Airway epithelial cell (primary cell): ENCODE results near the gene ADGRL1. TPM values are rescaled to one million over a fixed set of nuclear protein-coding genes. Genes with fewer than 3 reads are reported as not detected.

Experiments used
- total RNA-seq: library from RNA; depleted of rRNA; stranded (reverse); fragments of >200 nt; gene quantifications from 2 replicates; pipeline ENCODE4 v1.2.3, GENCODE V29; 2015

ADGRL1 gene
- 10.1 and 16.3 TPM in 2 replicates for total RNA-seq

GRCh38 chr19:14205452-14206287 is at the start of gene ADGRL1:
ADGRL1 (minus strand) TSS chr19:14206169; CDS start chr19:14183602, 22,567 bp downstream.

GRCh38 chr19:14136509-14137281 is 69.3 kb downstream of the ADGRL1 start, which contains the start of gene ASF1B:
ASF1B (minus strand) TSS chr19:14136589; CDS start chr19:14136456, 133 bp downstream.

GRCh38 chr19:14117668-14118164 is 88.3 kb downstream of the ADGRL1 start, which contains the start of gene PRKACA:
PRKACA (minus strand) TSS chr19:14117762; CDS start chr19:14117547, 215 bp downstream.

Other genes with a start within 250 kb of the ADGRL1 start
- gene RFX1, start 199.8 kb downstream of the ADGRL1 start, total RNA-seq: 4.2 and 5.6 TPM in 2 replicates
- not detected in 2 replicates for gene RLN3, start 178.0 kb downstream of the ADGRL1 start, total RNA-seq
- gene IL27RA, start 174.4 kb downstream of the ADGRL1 start, total RNA-seq: 3.4 and 5.1 TPM in 2 replicates
- gene PALM3, start 144.1 kb downstream of the ADGRL1 start, total RNA-seq: 0.07 TPM in 1 of 2 replicates, not detected in the other
- 2.3 and 2.6 TPM in 2 replicates for gene MISP3, start 133.4 kb downstream of the ADGRL1 start, total RNA-seq
- not detected in 2 replicates for gene C19orf67, start 120.4 kb downstream of the ADGRL1 start, total RNA-seq
- gene SAMD1, start 115.4 kb downstream of the ADGRL1 start, total RNA-seq: 48.9 and 52.2 TPM in 2 replicates
- gene PRKACA, start 88.4 kb downstream of the ADGRL1 start, total RNA-seq: 51.5 and 51.9 TPM in 2 replicates
- 35.2 and 71.2 TPM in 2 replicates for gene ASF1B, start 69.6 kb downstream of the ADGRL1 start, total RNA-seq
- 17.6 and 18.6 TPM in 2 replicates for gene ADGRE5, start 175.3 kb upstream of the ADGRL1 start, total RNA-seq
- gene DDX39A, start 213.2 kb upstream of the ADGRL1 start, total RNA-seq: 111 and 127 TPM in 2 replicates
- 6.8 and 10.6 TPM in 2 replicates for gene PKN1, start 227.1 kb upstream of the ADGRL1 start, total RNA-seq